Measurements from ENCODE around the gene CBARP.

GRCh38 chr19:1278074-1278473 lies 40.3 kb upstream of the CBARP start:
- TF ChIP-seq EZH2 (IDR thresholded peaks at IDR 0.05) (no peak), POLR2AphosphoS5 (IDR thresholded peaks at IDR 0.05; ENCODE audit: borderline replicate concordance, low read depth, low read length) (no peak)
